ENCODE measurements around the gene GMPPB. TPM values are rescaled to one million over a fixed set of nuclear protein-coding genes. Genes with fewer than 3 reads are reported as not detected.
A peak's percentile ranks its signal among the peaks of the same experiment; 100 is the strongest.

The GMPPB gene
- total RNA-seq, 1 donor = 21.0 TPM

GRCh38 chr3:49719214-49719884 lies 4.4 kb downstream of the GMPPB start, which contains the start of gene AMIGO3:
TSS of gene AMIGO3 (minus strand) at chr3:49719684. CDS start at chr3:49719465, 219 bp downstream.
- Histone ChIP-seq H3K36me3 (ENCODE audit: insufficient read depth, low read length) (peaks cover 20% of the 10 kb centered on the region), H3K4me3 (ENCODE audit: insufficient read depth, low read length) (peak within 1 kb of the TSS; percentile 70), H3K27me3 (ENCODE audit: insufficient read depth, low read length) (no peaks in the 10 kb centered on the region), H3K4me1 (ENCODE audit: insufficient read depth, low read length) (peaks cover 16% of the 10 kb centered on the region), H3K4me2 (ENCODE audit: insufficient read depth, low read length) (peak within 1 kb of the TSS; percentile 97), H3K9me3 (ENCODE audit: low read depth, low read length) (no peaks in the 10 kb centered on the region), H2AFZ (ENCODE audit: low read length) (no peak within 1 kb of the TSS), H3K27ac (ENCODE audit: low read depth, low read length) (no peak within 1 kb of the TSS), H3K79me2 (ENCODE audit: insufficient read depth, low read length) (peaks cover 20% of the 10 kb centered on the region), H4K20me1 (ENCODE audit: insufficient read depth, low read length) (peaks cover 22% of the 10 kb centered on the region)
- DNase-seq (ENCODE audit: insufficient read length, low spot score, missing footprints) = peak; percentile 100
- TF ChIP-seq CTCF (IDR thresholded peaks at IDR 0.05; ENCODE audit: extremely low read depth, low read depth, low read length) = peak; percentile 46

GRCh38 chr3:49718858-49719213 lies 4.9 kb downstream of the GMPPB start:
- Histone ChIP-seq H4K20me1 (ENCODE audit: insufficient read depth, low read length) (peaks cover 22% of the 10 kb centered on the region), H3K9me3 (ENCODE audit: low read depth, low read length) (no peaks in the 10 kb centered on the region), H3K27ac (ENCODE audit: low read depth, low read length) (no peak overlapping the region)

GRCh38 chr3:49717959-49718857 lies 5.5 kb downstream of the GMPPB start:
- no peak overlapping the region for H2AFZ ChIP-seq (ENCODE audit: low read length)
- peak overlapping the region; percentile 97 for H3K4me2 ChIP-seq (ENCODE audit: insufficient read depth, low read length)
- peaks cover 14% of the 10 kb centered on the region for H3K79me2 ChIP-seq (ENCODE audit: insufficient read depth, low read length)
- no peaks in the 10 kb centered on the region for H3K27me3 ChIP-seq (ENCODE audit: insufficient read depth, low read length)
- H3K27ac ChIP-seq (ENCODE audit: low read depth, low read length) = no peak overlapping the region
- peak; percentile 80 for DNase-seq (ENCODE audit: insufficient read length, low spot score, missing footprints)
- no peak overlapping the region for H3K4me3 ChIP-seq (ENCODE audit: insufficient read depth, low read length)
- peaks cover 20% of the 10 kb centered on the region for H3K36me3 ChIP-seq (ENCODE audit: insufficient read depth, low read length)
- no peaks in the 10 kb centered on the region for H3K9me3 ChIP-seq (ENCODE audit: low read depth, low read length)
- TF ChIP-seq CTCF (IDR thresholded peaks at IDR 0.05; ENCODE audit: extremely low read depth, low read depth, low read length) = no peak
- H3K4me1 ChIP-seq (ENCODE audit: insufficient read depth, low read length) = peaks cover 14% of the 10 kb centered on the region
- peaks cover 22% of the 10 kb centered on the region for H4K20me1 ChIP-seq (ENCODE audit: insufficient read depth, low read length)

More at GRCh38 chr3:49718858-49719213, 4.9 kb downstream of the GMPPB start:
- no peaks in the 10 kb centered on the region for H3K27me3 ChIP-seq (ENCODE audit: insufficient read depth, low read length)
- peak; percentile 90 for DNase-seq (ENCODE audit: insufficient read length, low spot score, missing footprints)
- no peak for TF ChIP-seq CTCF (IDR thresholded peaks at IDR 0.05; ENCODE audit: extremely low read depth, low read depth, low read length)
- peaks cover 20% of the 10 kb centered on the region for H3K36me3 ChIP-seq (ENCODE audit: insufficient read depth, low read length)
- no peak overlapping the region for H2AFZ ChIP-seq (ENCODE audit: low read length)
- H3K4me2 ChIP-seq (ENCODE audit: insufficient read depth, low read length) = peak overlapping the region; percentile 97
- peaks cover 15% of the 10 kb centered on the region for H3K4me1 ChIP-seq (ENCODE audit: insufficient read depth, low read length)
- H3K79me2 ChIP-seq (ENCODE audit: insufficient read depth, low read length) = peaks cover 20% of the 10 kb centered on the region
- peak overlapping the region; percentile 70 for H3K4me3 ChIP-seq (ENCODE audit: insufficient read depth, low read length)

All from osteoblast (primary cell).